MCF 10A (cell line): ENCODE results near the gene OR4Q2. TPM values are rescaled to one million over a fixed set of nuclear protein-coding genes. Genes with fewer than 3 reads are reported as not detected.

Experiments used
- BruUV-seq: library from RNA; stranded (reverse); fragments of 400-500 nt; replicated peaks from 2 replicates; lab custom pipeline; 2021; lab: Mats Ljungman, UMichigan
- CTCF ChIA-PET: fragments of 300-600 bp; sonication (Branson Sonifier 250); formaldehyde crosslinking; extraction: SDS; loops from one replicate; lab custom pipeline; 2021; ENCODE audit warnings: antibody characterized with exemption, inconsistent platforms; lab: Yijun Ruan, JAX
- POLR2A ChIA-PET: fragments of 300-600, 350-650 bp; sonication (Branson Sonifier 250); formaldehyde crosslinking; extraction: SDS; loops from one replicate; lab custom pipeline; 2020; ENCODE audit warnings: antibody characterized with exemption, inconsistent platforms; lab: Yijun Ruan, JAX
- DNase-seq: peaks from one replicate; pipeline ENCODE4 v3.0.0-alpha.2; 2018; ENCODE audit not compliant: unreplicated experiment
- H3K27ac Mint-ChIP-seq: one replicate; pipeline ENCODE4 v1.8.0; 2022; ENCODE audit warnings: mild to moderate bottlenecking, low read depth, mixed read lengths; ENCODE audit not compliant: unreplicated experiment
- H3K27me3 Mint-ChIP-seq: one replicate; pipeline ENCODE4 v1.8.0; 2022; ENCODE audit warnings: mixed read lengths; ENCODE audit not compliant: insufficient read depth, unreplicated experiment
- H3K36me3 Mint-ChIP-seq: one replicate; pipeline ENCODE4 v1.8.0; 2022; ENCODE audit warnings: mild to moderate bottlenecking, moderate library complexity, mixed read lengths; ENCODE audit not compliant: insufficient read depth, unreplicated experiment
- H3K4me1 Mint-ChIP-seq: one replicate; pipeline ENCODE4 v1.8.0; 2022; ENCODE audit warnings: mixed read lengths; ENCODE audit not compliant: insufficient read depth, unreplicated experiment
- H3K4me3 Mint-ChIP-seq: one replicate; pipeline ENCODE4 v1.8.0; 2022; ENCODE audit warnings: mild to moderate bottlenecking, moderate library complexity, mixed read lengths; ENCODE audit not compliant: unreplicated experiment
- H3K9me3 Mint-ChIP-seq: one replicate; pipeline ENCODE4 v1.8.0; 2022; ENCODE audit warnings: mixed read lengths; ENCODE audit not compliant: unreplicated experiment
- intact Hi-C: fragments of 100-400 bp; cut with micrococcal nuclease; formaldehyde crosslinking; loops from 2 replicates; pipeline ENCODE4 v1.14.1; 2022
- total RNA-seq: library from RNA; stranded (reverse); gene quantifications from 2 replicates; pipeline ENCODE4 v1.2.3, GENCODE V29; 2022
- TF ChIP-seq, protein P1 (sequence below): fragments of 200-600 bp; IDR thresholded peaks from one replicate; pipeline ENCODE4 v1.8.0; 2022; ENCODE audit warnings: antibody characterized with exemption, mild to moderate bottlenecking; ENCODE audit not compliant: unreplicated experiment

OR4Q2 gene
- total RNA-seq, 1 experiment from 2014 or later = not detected

DNA sequence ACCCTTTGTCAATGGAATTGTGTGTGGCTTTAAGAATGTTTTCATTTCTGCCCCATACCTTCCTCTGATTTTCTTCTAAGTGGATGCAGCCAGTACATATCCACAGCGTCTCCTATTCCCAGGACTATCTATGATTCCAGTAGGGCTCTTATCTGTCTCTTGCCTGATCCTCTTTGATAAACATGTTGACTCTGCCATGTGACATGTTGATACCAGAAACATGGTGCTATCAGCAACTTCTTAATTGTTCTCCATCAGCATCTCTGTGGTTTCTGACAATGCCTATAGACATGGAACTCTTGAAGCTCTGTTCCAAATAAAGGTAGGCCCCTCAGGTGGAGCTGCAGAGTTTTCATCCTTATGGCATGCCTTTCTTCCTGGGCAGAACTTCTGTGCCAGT lies 46.2 kb downstream of the OR4Q2 start:
- BruUV-seq = no TSS peak
- Mint-ChIP-seq H3K27me3 (peaks cover 81% of the 10 kb centered on the region), H3K4me1 (no peaks in the 10 kb centered on the region), H3K9me3 (no peaks in the 10 kb centered on the region), H3K4me3 (no peak overlapping the region), H3K27ac (no peak overlapping the region), H3K36me3 (no peaks in the 10 kb centered on the region)
- intact Hi-C loops = no loop called here
- TF ChIP-seq, protein P1, sequence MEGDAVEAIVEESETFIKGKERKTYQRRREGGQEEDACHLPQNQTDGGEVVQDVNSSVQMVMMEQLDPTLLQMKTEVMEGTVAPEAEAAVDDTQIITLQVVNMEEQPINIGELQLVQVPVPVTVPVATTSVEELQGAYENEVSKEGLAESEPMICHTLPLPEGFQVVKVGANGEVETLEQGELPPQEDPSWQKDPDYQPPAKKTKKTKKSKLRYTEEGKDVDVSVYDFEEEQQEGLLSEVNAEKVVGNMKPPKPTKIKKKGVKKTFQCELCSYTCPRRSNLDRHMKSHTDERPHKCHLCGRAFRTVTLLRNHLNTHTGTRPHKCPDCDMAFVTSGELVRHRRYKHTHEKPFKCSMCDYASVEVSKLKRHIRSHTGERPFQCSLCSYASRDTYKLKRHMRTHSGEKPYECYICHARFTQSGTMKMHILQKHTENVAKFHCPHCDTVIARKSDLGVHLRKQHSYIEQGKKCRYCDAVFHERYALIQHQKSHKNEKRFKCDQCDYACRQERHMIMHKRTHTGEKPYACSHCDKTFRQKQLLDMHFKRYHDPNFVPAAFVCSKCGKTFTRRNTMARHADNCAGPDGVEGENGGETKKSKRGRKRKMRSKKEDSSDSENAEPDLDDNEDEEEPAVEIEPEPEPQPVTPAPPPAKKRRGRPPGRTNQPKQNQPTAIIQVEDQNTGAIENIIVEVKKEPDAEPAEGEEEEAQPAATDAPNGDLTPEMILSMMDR = no peak
- DNase-seq = no peak
- ChIA-PET CTCF (no interaction called here), POLR2A (interaction anchor here (0.7 kb wide), 1 partner anchor 9 kb away, joined by 3 read pairs; no protein-coding TSS in a partner anchor)

Other genes with a start within 250 kb of the OR4Q2 start
- gene OR4M1, start 228.7 kb upstream of the OR4Q2 start, total RNA-seq = not detected in 2 replicates
- not detected in 2 replicates for gene OR4N2, start 198.4 kb upstream of the OR4Q2 start, total RNA-seq
- not detected in 2 replicates for gene OR4K2, start 127.0 kb upstream of the OR4Q2 start, total RNA-seq
- not detected in 2 replicates for gene OR4K5, start 81.6 kb upstream of the OR4Q2 start, total RNA-seq
- not detected in 2 replicates for gene OR4K1, start 71.2 kb upstream of the OR4Q2 start, total RNA-seq
- not detected in 2 replicates for gene OR4K15, start 26.6 kb upstream of the OR4Q2 start, total RNA-seq
- not detected in 2 replicates for gene OR4K14, start 17.1 kb downstream of the OR4Q2 start, total RNA-seq
- gene OR4K13, start 33.9 kb downstream of the OR4Q2 start, total RNA-seq = not detected in 2 replicates
- gene OR4L1, start 57.9 kb downstream of the OR4Q2 start, total RNA-seq = not detected in 2 replicates
- not detected in 2 replicates for gene OR4K17, start 108.6 kb downstream of the OR4Q2 start, total RNA-seq
- gene OR4N5, start 136.7 kb downstream of the OR4Q2 start, total RNA-seq = not detected in 2 replicates
- gene OR11G2, start 188.7 kb downstream of the OR4Q2 start, total RNA-seq = not detected in 2 replicates
- gene OR11H6, start 221.5 kb downstream of the OR4Q2 start, total RNA-seq = not detected in 2 replicates
- gene OR11H7, start 226.8 kb downstream of the OR4Q2 start, total RNA-seq = not detected in 2 replicates
- not detected in 2 replicates for gene OR11H4, start 237.1 kb downstream of the OR4Q2 start, total RNA-seq